KOPT-K1 (cell line): Measurements from ENCODE around the gene TMTC4.

Experiments used
- H3K27ac ChIP-seq: fragments of 200-600 bp; sonication (generic); 2 replicates; pipeline ENCODE4 v1.5.1; 2016; ENCODE audit warnings: antibody characterized with exemption, mild to moderate bottlenecking, low read depth, low read length; ENCODE audit not compliant: poor library complexity, severe bottlenecking
- H3K36me3 ChIP-seq: fragments of 200-600 bp; sonication (generic); 2 replicates; pipeline ENCODE4 v1.5.1; 2017; ENCODE audit warnings: antibody characterized with exemption, mild to moderate bottlenecking, low read length, moderate library complexity; ENCODE audit not compliant: insufficient read depth
- H3K9me3 ChIP-seq: fragments of 200-600 bp; sonication (generic); 2 replicates; pipeline ENCODE4 v1.5.1; 2017; ENCODE audit warnings: antibody characterized with exemption, low read length, mild to moderate bottlenecking; ENCODE audit not compliant: insufficient read depth, poor library complexity, severe bottlenecking

Gene TMTC4

DNA sequence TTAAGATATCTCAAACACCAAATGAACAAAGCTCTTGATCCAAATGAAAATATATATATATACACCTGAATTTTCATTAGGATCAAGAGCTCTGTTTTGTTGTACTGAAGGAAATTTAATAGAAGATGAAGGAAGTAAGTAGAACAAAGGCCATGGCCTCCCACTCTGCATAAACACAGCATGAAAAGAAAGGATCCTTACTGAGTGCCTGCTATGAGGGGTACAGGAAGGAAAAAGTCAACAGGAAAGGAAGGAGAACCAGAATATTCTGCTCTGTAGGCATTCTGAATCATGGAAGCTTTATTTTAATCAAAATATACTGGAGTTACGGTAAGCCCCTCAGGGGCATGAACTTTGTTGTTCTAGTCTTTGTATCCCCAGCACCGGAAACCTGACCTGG lies 22.1 kb downstream of the TMTC4 start:
- Histone ChIP-seq H3K36me3 (peaks cover 49% of the 10 kb centered on the region), H3K9me3 (no peaks in the 10 kb centered on the region), H3K27ac (no peak overlapping the region)

- Histone ChIP-seq H3K27ac (no peak overlapping the region), H3K9me3 (no peaks in the 10 kb centered on the region), H3K36me3 (peaks cover 35% of the 10 kb centered on the region)
Measured at GRCh38 chr13:100650326-100650725, 24.3 kb downstream of the TMTC4 start.

GRCh38 chr13:100648354-100648753 lies 26.2 kb downstream of the TMTC4 start:
- H3K9me3 ChIP-seq = no peaks in the 10 kb centered on the region
- H3K36me3 ChIP-seq = peaks cover 36% of the 10 kb centered on the region; the same call in 1 of the 2 replicates

GRCh38 chr13:100646871-100647270 lies 27.7 kb downstream of the TMTC4 start:
- Histone ChIP-seq H3K36me3 (peaks cover 40% of the 10 kb centered on the region), H3K27ac (no peak overlapping the region), H3K9me3 (no peaks in the 10 kb centered on the region)

More at GRCh38 chr13:100648354-100648753, 26.2 kb downstream of the TMTC4 start:
- H3K27ac ChIP-seq = no peak overlapping the region

DNA sequence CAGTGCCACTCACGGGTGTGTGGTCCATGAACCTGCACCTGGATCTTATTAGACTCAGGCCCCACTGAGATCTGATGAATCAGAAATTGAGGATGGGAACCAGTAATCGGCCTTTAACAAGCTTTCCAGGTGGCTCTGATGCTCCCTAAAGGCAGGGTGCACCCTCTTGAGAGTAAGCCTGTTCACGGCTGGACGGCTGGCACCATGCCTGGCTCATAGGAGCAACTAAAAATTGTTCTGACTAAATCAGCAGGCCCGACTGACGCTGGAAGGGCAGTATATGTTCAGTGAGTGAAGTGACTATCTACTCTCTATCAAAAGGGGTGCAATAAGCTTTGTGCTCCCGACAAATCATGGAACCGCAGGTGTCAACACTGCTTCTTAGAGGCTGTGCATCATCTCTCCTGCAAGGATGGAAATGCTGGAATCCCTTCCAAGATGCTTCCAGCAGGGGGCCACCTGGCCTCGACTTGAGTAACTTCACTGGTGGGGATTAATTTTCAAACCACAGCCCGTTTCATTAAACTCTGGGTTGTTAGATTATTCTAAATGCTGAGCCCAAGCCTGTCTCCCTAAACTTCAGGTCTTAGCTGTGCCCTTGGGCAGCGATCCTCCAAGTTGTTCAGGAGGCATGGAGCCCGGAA lies 28.4 kb downstream of the TMTC4 start:
- H3K36me3 ChIP-seq = peaks cover 47% of the 10 kb centered on the region

DNA sequence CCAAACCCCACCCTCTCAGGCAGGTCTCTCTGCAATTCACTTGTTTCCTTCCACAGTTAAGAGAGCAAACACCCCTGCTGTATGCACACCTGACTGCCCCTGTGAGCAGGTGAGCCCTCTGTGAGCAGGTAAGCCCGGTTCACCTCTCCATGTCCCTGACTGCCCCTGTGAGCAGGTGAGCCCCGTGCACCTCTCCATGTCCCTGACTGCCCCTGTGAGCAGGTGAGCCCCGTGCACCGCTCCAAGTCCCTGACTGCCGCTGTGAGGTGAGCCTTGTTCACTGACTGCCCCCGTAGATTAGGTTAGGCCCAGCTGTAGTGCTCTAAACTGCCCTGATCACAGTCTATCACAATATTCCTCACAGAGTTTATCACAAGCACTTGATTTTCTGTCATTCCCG lies 29.2 kb downstream of the TMTC4 start:
- H3K27ac ChIP-seq = no peak overlapping the region
- H3K9me3 ChIP-seq = no peaks in the 10 kb centered on the region
- H3K36me3 ChIP-seq = peaks cover 50% of the 10 kb centered on the region

More for the DNA sequence above, 28.4 kb downstream of the TMTC4 start:
- no peak overlapping the region for H3K27ac ChIP-seq
- no peaks in the 10 kb centered on the region for H3K9me3 ChIP-seq

GRCh38 chr13:100644371-100644770 lies 30.2 kb downstream of the TMTC4 start:
- no peak overlapping the region for H3K27ac ChIP-seq
- H3K9me3 ChIP-seq = no peaks in the 10 kb centered on the region
- H3K36me3 ChIP-seq = peaks cover 55% of the 10 kb centered on the region

DNA sequence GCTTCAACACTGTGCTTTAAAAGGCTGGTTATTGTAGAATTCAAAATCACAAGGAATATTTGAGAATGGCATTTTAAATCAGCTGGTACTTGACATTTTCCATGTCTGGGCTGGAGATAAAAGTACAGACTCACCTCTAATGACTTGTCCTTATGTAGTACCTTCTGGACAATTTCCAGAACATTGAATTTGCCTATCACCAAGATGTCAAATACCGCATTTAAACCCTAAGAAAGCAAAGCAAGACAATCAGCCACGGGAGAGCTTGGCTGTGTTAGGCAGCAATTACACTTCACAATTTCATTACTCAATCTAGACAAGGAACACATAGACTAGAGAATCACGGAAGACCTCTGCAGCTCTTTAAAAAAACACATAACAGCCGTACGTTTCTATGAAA lies 36.8 kb downstream of the TMTC4 start:
- H3K9me3 ChIP-seq = no peaks in the 10 kb centered on the region
- no peak overlapping the region for H3K27ac ChIP-seq
- peaks cover 97% of the 10 kb centered on the region for H3K36me3 ChIP-seq

DNA sequence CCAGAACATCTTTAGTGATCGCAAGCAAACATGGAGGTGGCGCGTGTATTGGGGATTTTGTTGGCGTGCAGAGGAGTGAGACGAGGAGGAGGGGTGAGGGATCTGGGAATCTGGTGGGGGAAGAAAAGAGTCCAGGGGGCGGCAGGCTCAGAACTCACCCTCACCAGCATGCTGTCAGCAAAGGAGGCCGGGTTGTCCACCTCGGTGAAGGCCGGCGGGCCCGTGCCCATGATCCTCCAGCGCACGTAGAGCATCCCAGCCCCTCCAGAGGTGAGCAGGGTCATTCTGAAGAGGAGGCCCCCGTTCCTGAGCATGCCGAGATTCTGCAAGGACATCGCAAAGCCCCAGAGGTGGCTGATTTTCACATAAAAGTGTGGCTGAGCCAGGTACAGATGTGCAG lies 37.2 kb downstream of the TMTC4 start:
- Histone ChIP-seq H3K36me3 (peaks cover 94% of the 10 kb centered on the region), H3K9me3 (no peaks in the 10 kb centered on the region), H3K27ac (no peak overlapping the region)

DNA sequence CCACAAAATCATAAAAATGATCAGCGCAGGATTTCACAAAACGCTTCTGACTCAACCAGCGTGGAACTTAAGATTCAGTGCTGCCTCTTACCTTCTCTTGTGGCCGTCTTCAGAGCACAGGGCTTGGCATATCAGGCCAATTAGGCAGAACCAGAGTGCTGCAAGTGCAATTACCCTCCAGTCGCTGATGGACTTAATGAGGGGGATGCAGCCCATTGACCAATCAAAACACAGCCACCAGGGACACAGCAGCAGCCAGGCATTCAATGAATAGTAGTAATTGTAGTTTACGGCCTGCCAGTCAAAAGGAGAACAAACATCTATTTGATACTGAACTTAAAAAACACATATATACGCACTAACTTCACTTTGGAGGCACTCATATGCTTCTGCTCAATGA lies 38.2 kb downstream of the TMTC4 start:
- Histone ChIP-seq H3K36me3 (peaks cover 91% of the 10 kb centered on the region), H3K9me3 (no peaks in the 10 kb centered on the region)

GRCh38 chr13:100636004-100636403 lies 38.6 kb downstream of the TMTC4 start:
- Histone ChIP-seq H3K27ac (no peak overlapping the region), H3K9me3 (no peaks in the 10 kb centered on the region), H3K36me3 (peaks cover 87% of the 10 kb centered on the region)

More for the DNA sequence above, 38.2 kb downstream of the TMTC4 start:
- H3K27ac ChIP-seq = no peak overlapping the region

DNA sequence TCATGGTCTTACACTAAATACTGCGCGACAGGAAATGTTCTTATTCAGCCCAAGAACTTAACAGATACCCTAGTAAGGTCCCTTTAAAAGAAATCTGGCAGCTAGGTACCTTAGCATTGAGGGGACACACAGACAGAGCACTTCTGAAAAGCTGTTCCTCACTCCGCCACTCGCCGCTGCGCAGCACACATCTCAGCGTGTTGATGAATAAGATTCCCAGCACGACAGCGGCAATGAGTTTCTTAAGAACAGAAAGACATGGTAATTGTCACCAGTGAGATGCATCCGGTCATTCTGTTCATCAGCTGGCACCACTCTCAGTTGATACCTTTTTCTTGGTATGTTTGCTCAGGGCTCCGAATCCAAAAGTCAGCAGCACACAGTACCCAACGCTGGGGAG lies 39.9 kb downstream of the TMTC4 start:
- Histone ChIP-seq H3K36me3 (peaks cover 86% of the 10 kb centered on the region), H3K27ac (no peak overlapping the region)

DNA sequence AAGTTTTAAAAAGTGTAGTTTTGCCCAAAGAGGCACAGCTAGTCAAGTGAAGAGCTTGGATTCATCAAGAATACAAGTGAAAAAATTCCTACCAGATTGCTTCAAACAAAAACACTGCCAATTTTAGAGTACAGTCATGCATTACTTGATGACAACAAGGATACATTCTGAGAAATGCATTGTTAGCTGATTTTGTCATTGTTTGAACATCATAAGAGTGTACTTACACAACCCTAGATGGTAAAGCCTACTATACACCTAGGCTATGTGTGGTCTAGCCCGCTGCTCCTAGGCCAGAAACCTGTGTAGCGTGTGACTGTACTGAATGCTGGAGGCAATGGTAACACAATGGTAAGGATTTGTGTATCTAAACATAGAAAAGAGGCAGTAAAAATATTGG lies 41.1 kb downstream of the TMTC4 start:
- H3K36me3 ChIP-seq = peaks cover 89% of the 10 kb centered on the region

More for the DNA sequence above, 39.9 kb downstream of the TMTC4 start:
- H3K9me3 ChIP-seq = no peaks in the 10 kb centered on the region

DNA sequence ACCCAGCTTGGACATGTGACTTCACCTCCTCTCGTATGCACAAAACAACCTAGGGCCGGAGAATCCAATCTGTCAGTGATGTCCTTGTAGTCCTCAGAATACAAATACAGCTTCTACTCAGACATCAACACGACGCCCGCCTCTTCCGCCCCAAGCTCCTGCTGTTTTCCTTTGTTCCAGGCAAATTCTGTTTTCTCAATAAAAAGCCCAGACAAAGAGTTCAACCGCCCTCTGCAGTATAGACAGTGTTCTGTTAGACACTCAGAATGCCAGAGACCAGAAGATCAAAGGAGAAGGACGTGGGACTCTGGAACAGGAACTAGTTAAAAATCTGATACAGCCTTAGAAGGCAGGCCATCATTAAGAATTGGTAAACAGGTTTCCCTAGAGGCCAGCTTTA lies 44.0 kb downstream of the TMTC4 start:
- H3K36me3 ChIP-seq = peaks cover 87% of the 10 kb centered on the region
- H3K27ac ChIP-seq = no peak overlapping the region
- no peaks in the 10 kb centered on the region for H3K9me3 ChIP-seq

More for the DNA sequence above, 41.1 kb downstream of the TMTC4 start:
- Histone ChIP-seq H3K9me3 (no peaks in the 10 kb centered on the region), H3K27ac (no peak overlapping the region)

- H3K36me3 ChIP-seq = peaks cover 84% of the 10 kb centered on the region
Measured at GRCh38 chr13:100627120-100627519, 47.5 kb downstream of the TMTC4 start.

DNA sequence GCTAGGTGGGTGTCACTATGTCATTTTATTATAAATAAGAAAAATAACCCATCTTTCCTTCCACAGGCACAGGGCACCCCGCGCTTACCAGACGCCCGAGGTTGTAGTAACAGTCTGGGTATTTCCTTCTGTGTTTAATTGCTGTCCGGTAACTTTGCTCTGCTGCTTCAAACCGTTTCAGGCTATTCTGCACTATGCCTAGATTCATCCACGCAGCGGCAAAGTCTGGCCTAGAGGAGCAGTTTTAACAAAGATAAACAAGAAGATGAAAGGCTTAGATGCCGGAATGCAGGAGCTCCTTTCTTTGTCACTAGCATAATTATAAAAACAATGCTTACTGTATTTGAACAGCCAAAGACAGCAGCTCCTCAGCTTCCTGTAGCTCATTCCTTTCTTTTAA lies 49.1 kb downstream of the TMTC4 start:
- no peak overlapping the region for H3K27ac ChIP-seq
- H3K9me3 ChIP-seq = no peaks in the 10 kb centered on the region
- peaks cover 84% of the 10 kb centered on the region for H3K36me3 ChIP-seq

More at GRCh38 chr13:100627120-100627519, 47.5 kb downstream of the TMTC4 start:
- no peak overlapping the region for H3K27ac ChIP-seq
- H3K9me3 ChIP-seq = no peaks in the 10 kb centered on the region
